ENCODE data around the gene PREX1. TPM values are rescaled to one million over a fixed set of nuclear protein-coding genes. Genes with fewer than 3 reads are reported as not detected.

Gene PREX1
- total and polyA plus RNA-seq, 8 donors, result 5.2 to 25.2 (median 16.6) TPM

- intact Hi-C loops (cut with DNase I; ENCODE audit: low total_unique reads), result no loop called here
- 63 to 74% (median 65%) methylated on average over 11 of the region's 11 CpGs for WGBS, 5 donors
- Histone ChIP-seq H3K36me3 (no peaks in the 10 kb centered on the region), H3K27me3 (no peaks in the 10 kb centered on the region), H3K4me3 (no peak overlapping the region), H3K27ac (no peak overlapping the region), H3K9me3 (no peaks in the 10 kb centered on the region), H3K4me1 (peaks cover 0 to 8% (median 7%) of the 10 kb centered on the region in 4 donors)
- DNase-seq, result no peak
- no peak for TF ChIP-seq CTCF (IDR thresholded peaks at IDR 0.05)
Observed at GRCh38 chr20:48850257-48850976, 22.6 kb upstream of the PREX1 start.

- no peak for TF ChIP-seq POLR2A (IDR thresholded peaks at IDR 0.05)
- TF ChIP-seq POLR2AphosphoS5 (IDR thresholded peaks at IDR 0.05), result no peak
- no peak for TF ChIP-seq CTCF (IDR thresholded peaks at IDR 0.05)
- no peak for TF ChIP-seq EP300 (IDR thresholded peaks at IDR 0.05)
- no peak overlapping the region for H3K27ac ChIP-seq
- intact Hi-C loops (cut with DNase I; ENCODE audit: low total_unique reads), result no loop called here
Observed at GRCh38 chr20:48849779-48850178, 22.0 kb upstream of the PREX1 start.

GRCh38 chr20:48849299-48849698, 21.5 kb upstream of the PREX1 start:
- WGBS, 5 donors, result 63 to 77% (median 72%) methylated on average over 2 of the region's 2 CpGs
- intact Hi-C loops (cut with DNase I; ENCODE audit: low total_unique reads), result no loop called here

More at GRCh38 chr20:48849779-48850178, 22.0 kb upstream of the PREX1 start:
- no peak for DNase-seq
- Histone ChIP-seq H3K4me3 (no peak overlapping the region), H3K36me3 (no peaks in the 10 kb centered on the region), H3K9me3 (no peaks in the 10 kb centered on the region), H3K27me3 (no peaks in the 10 kb centered on the region), H3K4me1 (peaks cover 0 to 8% (median 7%) of the 10 kb centered on the region in 4 donors)

GRCh38 chr20:48847498-48848205, 19.9 kb upstream of the PREX1 start:
- WGBS, 5 donors, result 68 to 88% (median 79%) methylated on average over 5 of the region's 5 CpGs
- H3K36me3 ChIP-seq, result no peaks in the 10 kb centered on the region
- intact Hi-C loops (cut with DNase I; ENCODE audit: low total_unique reads), result no loop called here
- TF ChIP-seq EP300 (IDR thresholded peaks at IDR 0.05) (no peak), POLR2A (IDR thresholded peaks at IDR 0.05) (no peak), CTCF (IDR thresholded peaks at IDR 0.05) (no peak), POLR2AphosphoS5 (IDR thresholded peaks at IDR 0.05) (no peak)
- H3K4me1 ChIP-seq, result peaks cover 0 to 8% (median 7%) of the 10 kb centered on the region in 4 donors
- H3K4me3 ChIP-seq, result no peak overlapping the region
- H3K9me3 ChIP-seq, result no peaks in the 10 kb centered on the region
- H3K27me3 ChIP-seq, result no peaks in the 10 kb centered on the region
- no peak for DNase-seq
- H3K27ac ChIP-seq, result no peak overlapping the region

More at GRCh38 chr20:48849299-48849698, 21.5 kb upstream of the PREX1 start:
- no peak overlapping the region for H3K4me3 ChIP-seq
- H3K36me3 ChIP-seq, result no peaks in the 10 kb centered on the region
- no peak for DNase-seq
- TF ChIP-seq POLR2A (IDR thresholded peaks at IDR 0.05) (no peak), EP300 (IDR thresholded peaks at IDR 0.05) (no peak), CTCF (IDR thresholded peaks at IDR 0.05) (no peak), POLR2AphosphoS5 (IDR thresholded peaks at IDR 0.05) (no peak)
- peaks cover 0 to 8% (median 7%) of the 10 kb centered on the region in 4 donors for H3K4me1 ChIP-seq
- H3K27me3 ChIP-seq, result no peaks in the 10 kb centered on the region
- H3K27ac ChIP-seq, result no peak overlapping the region
- H3K9me3 ChIP-seq, result no peaks in the 10 kb centered on the region
